Retinal pigment epithelial cell (primary cell): ENCODE data around the gene TEX53.

Experiments used
- DNase-seq: peaks from one replicate; pipeline ENCODE4 v3.0.0-alpha.2; 2010; ENCODE audit warnings: low read depth
- H3K4me3 ChIP-seq: 2 replicates; pipeline ENCODE4 v1.5.1; 2011; ENCODE audit warnings: mild to moderate bottlenecking, low read length, control low read depth, moderate library complexity
- TF ChIP-seq, protein P1 (sequence below): conservative IDR thresholded peaks from 2 replicates; pipeline ENCODE4 v1.5.1; 2011; ENCODE audit warnings: low read depth, low read length, control low read depth, inconsistent platforms

TEX53 gene

DNA sequence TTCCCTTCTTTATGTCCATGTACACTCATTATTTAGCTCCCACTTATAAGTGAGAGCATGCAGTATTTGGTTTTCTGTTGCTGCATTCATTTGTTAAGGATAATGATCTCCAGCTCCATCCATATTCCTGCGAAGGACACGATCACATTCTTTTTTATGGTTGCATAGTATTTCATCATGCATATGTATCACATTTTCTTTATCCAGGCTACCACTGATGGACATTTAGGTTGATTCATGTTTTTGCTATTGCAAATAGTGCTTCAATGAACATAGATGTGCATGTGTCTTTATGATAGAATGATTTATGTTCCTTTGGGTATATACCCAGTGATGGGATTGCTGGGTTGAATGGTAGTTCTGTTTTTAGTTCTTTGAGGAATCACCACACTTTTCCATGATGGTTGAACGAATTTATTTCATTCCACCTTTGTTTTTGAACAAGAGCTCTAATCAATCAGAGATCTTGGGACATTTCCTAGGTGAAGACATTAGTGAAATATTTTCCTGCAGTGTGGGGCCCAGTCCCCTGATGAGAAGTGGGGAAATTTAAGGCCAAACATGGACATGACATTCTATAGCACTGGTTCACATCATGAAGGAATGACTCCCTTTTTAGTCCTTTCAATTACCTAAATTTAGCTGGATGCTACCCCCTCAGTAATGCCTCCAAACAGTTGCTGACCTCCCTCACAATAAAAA is 31.5 kb upstream of the TEX53 start:
- no peak for DNase-seq
- no peak overlapping the region for H3K4me3 ChIP-seq
- TF ChIP-seq, protein P1, sequence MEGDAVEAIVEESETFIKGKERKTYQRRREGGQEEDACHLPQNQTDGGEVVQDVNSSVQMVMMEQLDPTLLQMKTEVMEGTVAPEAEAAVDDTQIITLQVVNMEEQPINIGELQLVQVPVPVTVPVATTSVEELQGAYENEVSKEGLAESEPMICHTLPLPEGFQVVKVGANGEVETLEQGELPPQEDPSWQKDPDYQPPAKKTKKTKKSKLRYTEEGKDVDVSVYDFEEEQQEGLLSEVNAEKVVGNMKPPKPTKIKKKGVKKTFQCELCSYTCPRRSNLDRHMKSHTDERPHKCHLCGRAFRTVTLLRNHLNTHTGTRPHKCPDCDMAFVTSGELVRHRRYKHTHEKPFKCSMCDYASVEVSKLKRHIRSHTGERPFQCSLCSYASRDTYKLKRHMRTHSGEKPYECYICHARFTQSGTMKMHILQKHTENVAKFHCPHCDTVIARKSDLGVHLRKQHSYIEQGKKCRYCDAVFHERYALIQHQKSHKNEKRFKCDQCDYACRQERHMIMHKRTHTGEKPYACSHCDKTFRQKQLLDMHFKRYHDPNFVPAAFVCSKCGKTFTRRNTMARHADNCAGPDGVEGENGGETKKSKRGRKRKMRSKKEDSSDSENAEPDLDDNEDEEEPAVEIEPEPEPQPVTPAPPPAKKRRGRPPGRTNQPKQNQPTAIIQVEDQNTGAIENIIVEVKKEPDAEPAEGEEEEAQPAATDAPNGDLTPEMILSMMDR, result no peak

- no peak for DNase-seq
- no peak overlapping the region for H3K4me3 ChIP-seq
- TF ChIP-seq, protein P1, result no peak
These were observed 30.8 kb upstream of the TEX53 start for GRCh38 chr9:114688379-114688778.

DNA sequence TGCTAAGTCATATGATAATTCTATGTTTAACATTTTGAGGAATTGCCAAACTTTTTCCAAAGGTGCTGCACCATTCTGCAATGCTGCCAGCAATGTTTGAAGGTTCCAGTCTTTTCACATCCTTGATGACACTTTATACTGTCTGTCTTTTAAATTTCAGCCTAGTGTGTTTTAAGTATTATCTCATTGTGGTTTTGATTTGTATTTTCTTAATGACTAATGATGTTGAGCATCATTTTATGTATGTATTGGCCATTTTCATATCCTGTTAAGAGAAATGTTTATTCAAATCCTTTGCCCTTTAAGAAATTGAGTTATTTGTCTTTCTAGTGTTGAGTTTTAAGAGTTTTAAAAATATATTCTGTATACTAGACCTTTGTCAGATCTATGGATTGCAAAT is 29.4 kb upstream of the TEX53 start:
- TF ChIP-seq, protein P1, result no peak
- H3K4me3 ChIP-seq, result no peak overlapping the region
- no peak for DNase-seq

DNA sequence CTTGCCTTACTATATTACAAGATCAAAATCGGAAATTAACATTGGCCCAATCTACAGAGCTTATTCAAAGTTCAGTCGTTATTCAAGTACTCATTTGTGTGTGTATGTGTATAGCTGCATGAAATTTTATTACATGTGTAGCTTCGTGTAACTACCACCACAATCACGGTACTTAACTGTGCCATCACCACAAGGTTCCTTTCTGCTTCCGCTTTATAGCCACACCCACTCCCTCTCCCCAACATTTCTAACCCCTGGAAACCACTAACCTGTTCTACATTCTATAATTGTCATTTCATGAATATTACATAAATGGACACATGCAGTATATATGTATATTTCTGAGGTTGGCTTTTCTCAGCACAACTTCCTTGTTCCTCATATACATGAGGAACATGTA is 28.3 kb upstream of the TEX53 start:
- TF ChIP-seq, protein P1, result no peak
- no peak overlapping the region for H3K4me3 ChIP-seq
- no peak for DNase-seq

DNA sequence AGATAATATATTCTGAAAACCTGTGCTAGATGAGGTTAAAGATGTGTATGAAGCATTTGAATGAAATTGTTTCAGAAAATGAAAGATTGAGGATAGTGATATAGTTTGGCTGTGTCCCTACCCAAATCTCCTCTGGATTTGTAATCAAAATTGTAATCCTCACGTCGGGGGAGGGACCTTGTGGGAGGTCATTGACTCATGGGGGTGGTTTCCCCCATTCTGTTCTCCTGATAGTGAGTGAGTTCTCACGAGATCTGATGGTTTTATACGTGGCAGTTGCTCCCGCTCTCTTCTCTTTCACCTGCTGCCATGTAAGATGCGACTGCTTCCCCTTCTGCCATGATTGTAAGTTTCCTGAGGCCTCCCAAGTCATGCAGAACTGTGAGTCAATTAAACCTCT is 26.4 kb upstream of the TEX53 start:
- DNase-seq, result no peak

GRCh38 chr9:114682846-114683245 is 25.2 kb upstream of the TEX53 start:
- H3K4me3 ChIP-seq, result no peak overlapping the region
- TF ChIP-seq, protein P1, result no peak
- DNase-seq, result no peak

More for the DNA sequence above, 26.4 kb upstream of the TEX53 start:
- TF ChIP-seq, protein P1, result no peak
- no peak overlapping the region for H3K4me3 ChIP-seq

GRCh38 chr9:114681594-114682332 is 24.2 kb upstream of the TEX53 start, which contains the start of gene TEX48:
TEX48 (minus strand) TSS chr9:114682192; CDS start chr9:114671723, 10,469 bp downstream.
- TF ChIP-seq, protein P1, result peak; percentile 84
- no peak for DNase-seq
- no peak within 1 kb of the TSS for H3K4me3 ChIP-seq
